HepG2 (cell line): ENCODE measurements around the gene SLC25A1. TPM values are rescaled to one million over a fixed set of nuclear protein-coding genes. Genes with fewer than 3 reads are reported as not detected.

ENCODE experiments used
- ARHGAP35 ChIP-seq: sonication (generic); formaldehyde crosslinking; IDR thresholded peaks from 2 replicates; pipeline ENCODE4 v1.9.0; 2022; ENCODE audit warnings: mild to moderate bottlenecking, inconsistent platforms, moderate library complexity, missing genetic modification reagents, borderline replicate concordance
- ARID3A ChIP-seq: IDR thresholded peaks from 2 replicates; pipeline ENCODE4 v1.6.1; 2012; ENCODE audit warnings: low read depth, low read length, improper control_type of control experiment
- CTCF ChIP-seq: sonication (generic); formaldehyde crosslinking; IDR thresholded peaks from 2 replicates; pipeline ENCODE4 v1.5.0; 2020; ENCODE audit warnings: mild to moderate bottlenecking, missing genetic modification reagents, moderate library complexity
- DNMT1 ChIP-seq: sonication (generic); formaldehyde crosslinking; IDR thresholded peaks from 2 replicates; pipeline ENCODE4 v1.5.1; 2020; ENCODE audit warnings: mild to moderate bottlenecking, missing genetic modification reagents
- FOXK1 ChIP-seq: sonication (generic); formaldehyde crosslinking; IDR thresholded peaks from 2 replicates; pipeline ENCODE4 v1.4.0; 2020; ENCODE audit warnings: low read depth, missing genetic modification reagents, borderline replicate concordance
- GABPB1 ChIP-seq: IDR thresholded peaks from 2 replicates; pipeline ENCODE4 v1.6.1; 2016; ENCODE audit warnings: mild to moderate bottlenecking, missing genetic modification reagents, moderate library complexity, missing compliant biosample characterization
- HMG20B ChIP-seq: conservative IDR thresholded peaks from 2 replicates; pipeline ENCODE4 v1.6.1; 2016; ENCODE audit warnings: missing genetic modification reagents, missing compliant biosample characterization
- IKZF4 ChIP-seq: sonication (generic); formaldehyde crosslinking; IDR thresholded peaks from 2 replicates; pipeline ENCODE4 v1.5.1; 2020; ENCODE audit warnings: borderline replicate concordance, mild to moderate bottlenecking, low read depth, missing genetic modification reagents; ENCODE audit errors: not compliant biosample characterization
- ISL2 ChIP-seq: sonication (generic); formaldehyde crosslinking; IDR thresholded peaks from 2 replicates; pipeline ENCODE4 v1.5.0; 2020; ENCODE audit warnings: missing genetic modification reagents
- KMT2A ChIP-seq: sonication (generic); formaldehyde crosslinking; IDR thresholded peaks from 2 replicates; pipeline ENCODE4 v1.4.0; 2020; ENCODE audit warnings: missing genetic modification reagents
- NFKBIZ ChIP-seq: IDR thresholded peaks from 2 replicates; pipeline ENCODE4 v1.6.1; 2018; ENCODE audit warnings: missing genetic modification reagents, missing compliant biosample characterization
- NFYB ChIP-seq: sonication (generic); formaldehyde crosslinking; IDR thresholded peaks from 2 replicates; pipeline ENCODE4 v1.4.0; 2020; ENCODE audit warnings: missing genetic modification reagents
- NONO ChIP-seq, 2 experiments: fragments of 450-650 bp in 1 of 2; sonication (generic) in 1 of 2; formaldehyde crosslinking in 1 of 2; IDR thresholded peaks in 1 of 2; conservative IDR thresholded peaks in 1 of 2; 2 replicates each; pipeline versions ENCODE4 v1.6.1 to v1.8.0; 2017 to 2022; ENCODE audit warnings: mild to moderate bottlenecking in 1 of 2, missing genetic modification reagents in 1 of 2, moderate library complexity in 1 of 2
- NR2C2 ChIP-seq: sonication (generic); formaldehyde crosslinking; IDR thresholded peaks from 2 replicates; pipeline ENCODE4 v1.4.0; 2020; ENCODE audit warnings: missing genetic modification reagents, mild to moderate bottlenecking, moderate library complexity, borderline replicate concordance
- RBM22 ChIP-seq: fragments of 200-400 bp; formaldehyde crosslinking; optimal IDR thresholded peaks from 2 replicates; pipeline ENCODE3; 2017; ENCODE audit warnings: mild to moderate bottlenecking, low read length, moderate library complexity
- SAP130 ChIP-seq: IDR thresholded peaks from 2 replicates; pipeline ENCODE4 v1.6.1; 2016; ENCODE audit warnings: low read depth
- SNAI1 ChIP-seq: sonication (generic); formaldehyde crosslinking; IDR thresholded peaks from 2 replicates; pipeline ENCODE4 v1.5.0; 2020; ENCODE audit warnings: mild to moderate bottlenecking, missing genetic modification reagents, borderline replicate concordance
- TBL1XR1 ChIP-seq: fragments of 150-350 bp; IDR thresholded peaks from 2 replicates; pipeline ENCODE4 v1.6.1; 2014; ENCODE audit warnings: borderline replicate concordance, low read length; ENCODE audit not compliant: partially characterized antibody
- TGIF2 ChIP-seq: IDR thresholded peaks from 2 replicates; pipeline ENCODE4 v1.6.1; 2016; ENCODE audit warnings: control low read depth, missing compliant biosample characterization
- TMF1 ChIP-seq: sonication (generic); formaldehyde crosslinking; IDR thresholded peaks from 2 replicates; pipeline ENCODE4 v1.8.1; 2022; ENCODE audit warnings: low read depth, missing genetic modification reagents
- ZBTB3 ChIP-seq: sonication (generic); formaldehyde crosslinking; IDR thresholded peaks from 2 replicates; pipeline ENCODE4 v1.4.0; 2020; ENCODE audit warnings: low read depth, mild to moderate bottlenecking, moderate library complexity, missing genetic modification reagents, borderline replicate concordance
- ZNF138 ChIP-seq: sonication (generic); formaldehyde crosslinking; IDR thresholded peaks from 2 replicates; pipeline ENCODE4 v1.5.0; 2020; ENCODE audit warnings: mild to moderate bottlenecking, low read depth, missing genetic modification reagents
- ZNF354B ChIP-seq: sonication (generic); formaldehyde crosslinking; IDR thresholded peaks from 2 replicates; pipeline ENCODE4 v1.8.0; 2022; ENCODE audit warnings: mild to moderate bottlenecking, missing genetic modification reagents
- ZNF501 ChIP-seq: sonication (generic); formaldehyde crosslinking; IDR thresholded peaks from 2 replicates; pipeline ENCODE4 v1.5.1; 2020; ENCODE audit warnings: mild to moderate bottlenecking, moderate library complexity, missing genetic modification reagents
- ZNF547 ChIP-seq: sonication (generic); formaldehyde crosslinking; IDR thresholded peaks from 2 replicates; pipeline ENCODE4 v1.5.1; 2020; ENCODE audit warnings: mild to moderate bottlenecking, missing genetic modification reagents
- ZNF639 ChIP-seq: conservative IDR thresholded peaks from 2 replicates; pipeline ENCODE4 v1.6.1; 2018; ENCODE audit warnings: missing genetic modification reagents
- ZNF672 ChIP-seq: sonication (generic); formaldehyde crosslinking; IDR thresholded peaks from 2 replicates; pipeline ENCODE4 v1.8.1; 2022; ENCODE audit warnings: missing genetic modification reagents
- ZNF777 ChIP-seq: sonication (generic); formaldehyde crosslinking; IDR thresholded peaks from 2 replicates; pipeline ENCODE4 v1.4.0; 2020; ENCODE audit warnings: missing genetic modification reagents
- polyA plus RNA-seq, 8 experiments: library from polyadenylated mRNA; depleted of rRNA in 3 of 8; stranded (reverse) in 7 of 8; unstranded in 1 of 8; fragments of >200 nt; fragmentation: Illumina TruSeq in 4 of 8; extraction: Trizol in 4 of 8; gene quantifications; 2 replicates each; pipeline versions ENCODE4 v1.2.1 to v1.2.3, GENCODE V29; 2011 to 2016; ENCODE audit warnings: low read depth in 4 of 8, missing spikeins in 1 of 8, mixed read lengths in 1 of 8; ENCODE audit not compliant: insufficient read depth in 1 of 8
- total RNA-seq, 5 experiments: library from RNA; depleted of rRNA; stranded (reverse); fragments of >200 nt; fragmentation: Illumina TruSeq; extraction: Trizol; gene quantifications; 2 replicates each; pipeline ENCODE4 v1.2.3, GENCODE V29; 2016; ENCODE audit warnings: low read depth in 1 of 5

The SLC25A1 gene
- total and polyA plus RNA-seq, 2 of the 13 experiments (the other 11 are each of a cell fraction or from before 2014, with no cell fraction given) = 49.4 to 161 TPM

- peak; percentile 71 for TF ChIP-seq SAP130 (CRISPR knock-in tag)
- TF ChIP-seq GABPB1 (CRISPR knock-in tag) = peak; percentile 73
- no peak for TF ChIP-seq ZNF547 (CRISPR knock-in tag)
- no peak for TF ChIP-seq FOXK1 (CRISPR knock-in tag)
- TF ChIP-seq NFYB (CRISPR knock-in tag) = no peak
- TF ChIP-seq CTCF (CRISPR knock-in tag) = no peak
- TF ChIP-seq TMF1 (CRISPR knock-in tag) = no peak
- no peak for TF ChIP-seq ARHGAP35 (CRISPR knock-in tag)
- TF ChIP-seq ZNF354B (CRISPR knock-in tag) = no peak
- TF ChIP-seq ARID3A = no peak
- no peak for TF ChIP-seq ZNF501
- TF ChIP-seq ZNF672 (CRISPR knock-in tag) = 0 out of 2 replicates have a peak, but pooled peaks have one; percentile 23
- TF ChIP-seq NFKBIZ (CRISPR knock-in tag) = no peak
- TF ChIP-seq DNMT1 (CRISPR knock-in tag) = no peak
- TF ChIP-seq TBL1XR1 = no peak
- TF ChIP-seq ZBTB3 = no peak
- TF ChIP-seq NONO (IDR thresholded peaks at IDR 0.05) = no peak
- peak; percentile 71 for TF ChIP-seq NONO (CRISPR knock-in tag; conservative IDR thresholded peaks at IDR 0.05)
- TF ChIP-seq NR2C2 = peak; percentile 45
- peak; percentile 16; the same call in 1 of the 2 replicates for TF ChIP-seq ZNF777 (CRISPR knock-in tag)
- no peak; the same call in 1 of the 2 replicates for TF ChIP-seq TGIF2 (CRISPR knock-in tag)
- 0 out of 2 replicates have a peak, but pooled peaks have one; percentile 21 for TF ChIP-seq KMT2A (CRISPR knock-in tag)
- TF ChIP-seq ZNF138 (CRISPR knock-in tag) = no peak
- TF ChIP-seq SNAI1 = no peak
- TF ChIP-seq HMG20B (CRISPR knock-in tag) = no peak
- peak; percentile 77; the same call in 1 of the 2 replicates for TF ChIP-seq ZNF639 (CRISPR knock-in tag)
- TF ChIP-seq IKZF4 (CRISPR knock-in tag) = no peak
- TF ChIP-seq RBM22 = no peak
- no peak for TF ChIP-seq ISL2 (CRISPR knock-in tag)
These were observed 375 bp downstream of the SLC25A1 start (continued) for GRCh38 chr22:19178065-19178656.
